Epithelial cell of umbilical artery (primary cell): Measurements from ENCODE around the gene OR9I1. TPM values are rescaled to one million over a fixed set of nuclear protein-coding genes. Genes with fewer than 3 reads are reported as not detected.

ENCODE experiments used
- total RNA-seq: library from RNA; depleted of rRNA; stranded (reverse); fragments of >200 nt; gene quantifications from 2 replicates; pipeline ENCODE4 v1.2.3, GENCODE V29; 2014

OR9I1 gene, protein sequence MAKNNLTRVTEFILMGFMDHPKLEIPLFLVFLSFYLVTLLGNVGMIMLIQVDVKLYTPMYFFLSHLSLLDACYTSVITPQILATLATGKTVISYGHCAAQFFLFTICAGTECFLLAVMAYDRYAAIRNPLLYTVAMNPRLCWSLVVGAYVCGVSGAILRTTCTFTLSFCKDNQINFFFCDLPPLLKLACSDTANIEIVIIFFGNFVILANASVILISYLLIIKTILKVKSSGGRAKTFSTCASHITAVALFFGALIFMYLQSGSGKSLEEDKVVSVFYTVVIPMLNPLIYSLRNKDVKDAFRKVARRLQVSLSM
- total RNA-seq = not detected in 2 replicates

GRCh38 chr11:58125469-58125868 lies at the start of gene OR9I1:
Gene OR9I1 (minus strand): TSS chr11:58125530. CDS start chr11:58119444, 6,086 bp downstream.

Other genes starting within 250 kb of the OR9I1 start
- gene OR9Q1, start 101.6 kb downstream of the OR9I1 start, total RNA-seq = not detected in 2 replicates
- gene OR6Q1, start 94.6 kb downstream of the OR9I1 start, total RNA-seq = not detected in 2 replicates
- not detected in 2 replicates for gene OR9Q2, start 63.5 kb upstream of the OR9I1 start, total RNA-seq
- gene OR1S2, start 78.6 kb upstream of the OR9I1 start, total RNA-seq = not detected in 2 replicates
- gene OR1S1, start 87.2 kb upstream of the OR9I1 start, total RNA-seq = not detected in 2 replicates
- not detected in 2 replicates for gene OR10Q1, start 103.4 kb upstream of the OR9I1 start, total RNA-seq
- gene OR10W1, start 142.7 kb upstream of the OR9I1 start, total RNA-seq = not detected in 2 replicates
- gene OR5B17, start 233.5 kb upstream of the OR9I1 start, total RNA-seq = not detected in 2 replicates